Brain microvascular endothelial cell (primary cell): ENCODE data around the gene SPACA9.

Experiments
- DNase-seq: peaks from one replicate; pipeline ENCODE4 v3.0.0-alpha.2; 2020
- H3K27ac ChIP-seq: fragments of 250-450 bp; sonication (Bioruptor Pico); 2 replicates; pipeline ENCODE4 v1.5.1; 2020; ENCODE audit warnings: mild to moderate bottlenecking, moderate library complexity
- H3K27me3 ChIP-seq: fragments of 250-450 bp; sonication (Bioruptor Pico); replicated peaks from 2 replicates; pipeline ENCODE4 v1.5.1; 2020; ENCODE audit warnings: mild to moderate bottlenecking
- H3K36me3 ChIP-seq: fragments of 250-450 bp; sonication (Bioruptor Pico); replicated peaks from 2 replicates; pipeline ENCODE4 v1.5.1; 2020; ENCODE audit warnings: mild to moderate bottlenecking
- H3K4me3 ChIP-seq: 2 replicates; pipeline ENCODE4 v1.5.1; 2011; ENCODE audit warnings: low read depth, mild to moderate bottlenecking, control low read depth, low read length, moderate library complexity
- in situ Hi-C: cut with HindIII; loops from 2 replicates; pipeline ENCODE4 v1.10.0; 2017; ENCODE audit warnings: low sequenced_read_pairs, low pct_ligation_motif_present
- TF ChIP-seq, protein P1 (sequence below): IDR thresholded peaks from 2 replicates; pipeline ENCODE4 v1.5.1; 2011; ENCODE audit warnings: low read depth, mild to moderate bottlenecking, moderate library complexity, low read length, control low read depth, inconsistent platforms; ENCODE audit errors: missing control alignments

Gene SPACA9

GRCh38 chr9:132927704-132928103 lies 49.0 kb downstream of the SPACA9 start:
- DNase-seq, result no peak
- TF ChIP-seq, protein P1, sequence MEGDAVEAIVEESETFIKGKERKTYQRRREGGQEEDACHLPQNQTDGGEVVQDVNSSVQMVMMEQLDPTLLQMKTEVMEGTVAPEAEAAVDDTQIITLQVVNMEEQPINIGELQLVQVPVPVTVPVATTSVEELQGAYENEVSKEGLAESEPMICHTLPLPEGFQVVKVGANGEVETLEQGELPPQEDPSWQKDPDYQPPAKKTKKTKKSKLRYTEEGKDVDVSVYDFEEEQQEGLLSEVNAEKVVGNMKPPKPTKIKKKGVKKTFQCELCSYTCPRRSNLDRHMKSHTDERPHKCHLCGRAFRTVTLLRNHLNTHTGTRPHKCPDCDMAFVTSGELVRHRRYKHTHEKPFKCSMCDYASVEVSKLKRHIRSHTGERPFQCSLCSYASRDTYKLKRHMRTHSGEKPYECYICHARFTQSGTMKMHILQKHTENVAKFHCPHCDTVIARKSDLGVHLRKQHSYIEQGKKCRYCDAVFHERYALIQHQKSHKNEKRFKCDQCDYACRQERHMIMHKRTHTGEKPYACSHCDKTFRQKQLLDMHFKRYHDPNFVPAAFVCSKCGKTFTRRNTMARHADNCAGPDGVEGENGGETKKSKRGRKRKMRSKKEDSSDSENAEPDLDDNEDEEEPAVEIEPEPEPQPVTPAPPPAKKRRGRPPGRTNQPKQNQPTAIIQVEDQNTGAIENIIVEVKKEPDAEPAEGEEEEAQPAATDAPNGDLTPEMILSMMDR, result no peak
- in situ Hi-C loops, result no loop called here
- H3K36me3 ChIP-seq, result peaks cover 29% of the 10 kb centered on the region
- H3K27ac ChIP-seq, result no peak overlapping the region
- H3K27me3 ChIP-seq, result no peaks in the 10 kb centered on the region
- no peak overlapping the region for H3K4me3 ChIP-seq

GRCh38 chr9:132931178-132931735 lies 52.6 kb downstream of the SPACA9 start:
- Histone ChIP-seq H3K27me3 (no peaks in the 10 kb centered on the region), H3K27ac (no peak overlapping the region), H3K4me3 (no peak overlapping the region), H3K36me3 (peaks cover 11% of the 10 kb centered on the region)
- no peak for DNase-seq
- TF ChIP-seq, protein P1, result no peak
- in situ Hi-C loops, result no loop called here

DNA sequence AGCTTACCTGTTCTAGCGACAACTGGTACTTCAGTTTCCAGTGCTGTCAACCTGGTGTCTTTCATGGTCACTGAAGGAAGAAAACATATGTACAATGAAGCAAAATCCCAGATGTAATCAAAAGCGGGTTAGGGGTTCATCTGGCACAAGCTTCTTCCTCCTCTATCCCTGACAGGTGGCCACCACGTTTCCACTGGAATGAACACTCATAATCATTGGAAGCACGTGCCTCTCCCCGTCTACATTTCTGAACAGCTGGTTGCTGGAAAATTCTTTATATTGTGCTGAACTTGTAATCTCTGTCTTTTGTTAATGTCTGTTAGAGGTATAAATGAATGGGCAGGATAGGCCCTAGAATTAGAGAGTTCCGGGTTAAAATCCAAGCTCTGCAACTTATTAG lies 56.3 kb downstream of the SPACA9 start:
- Histone ChIP-seq H3K4me3 (no peak overlapping the region), H3K27ac (no peak overlapping the region), H3K27me3 (no peaks in the 10 kb centered on the region), H3K36me3 (no peaks in the 10 kb centered on the region)
- TF ChIP-seq, protein P1, result no peak
- in situ Hi-C loops, result no loop called here
- no peak for DNase-seq

DNA sequence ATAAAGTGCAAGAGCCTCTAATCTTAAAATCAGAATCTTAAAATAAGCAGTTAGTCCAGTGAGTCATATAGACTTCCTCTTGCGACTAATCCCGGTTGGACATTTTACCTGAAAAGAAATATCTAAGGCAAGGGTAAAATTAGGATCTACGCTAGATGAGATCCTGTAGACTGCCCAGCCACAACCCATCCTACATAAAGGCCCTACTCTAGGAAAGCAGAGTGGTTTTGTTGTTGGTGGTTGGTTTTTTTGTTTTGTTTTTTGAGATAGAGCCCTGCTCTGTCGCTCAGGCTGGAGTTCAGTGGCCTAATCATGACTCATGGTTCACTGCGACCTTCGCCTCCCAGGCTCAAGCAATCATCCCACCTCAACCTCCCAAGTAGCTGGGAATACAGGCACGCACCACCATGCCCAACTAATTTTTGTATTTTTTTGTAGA lies 58.8 kb downstream of the SPACA9 start:
- H3K27ac ChIP-seq, result no peak overlapping the region
- H3K4me3 ChIP-seq, result no peak overlapping the region
- DNase-seq, result peak; percentile 9
- in situ Hi-C loops, result no loop called here
- TF ChIP-seq, protein P1, result no peak
- no peaks in the 10 kb centered on the region for H3K36me3 ChIP-seq
- H3K27me3 ChIP-seq, result no peaks in the 10 kb centered on the region

GRCh38 chr9:132939169-132939568 lies 60.5 kb downstream of the SPACA9 start:
- no peak overlapping the region for H3K27ac ChIP-seq
- no peak overlapping the region for H3K4me3 ChIP-seq
- in situ Hi-C loops, result no loop called here
- H3K36me3 ChIP-seq, result peaks cover under 1% of the 10 kb centered on the region
- TF ChIP-seq, protein P1, result no peak
- DNase-seq, result no peak
- no peaks in the 10 kb centered on the region for H3K27me3 ChIP-seq
